PC-3 (cell line): ENCODE results near the gene POR.

ENCODE experiments used
- EZH2 ChIP-seq: fragments of 300-600 bp; sonication (generic); IDR thresholded peaks from one replicate; pipeline ENCODE4 v1.6.1; 2017; ENCODE audit warnings: antibody characterized with exemption, mild to moderate bottlenecking, low read length; ENCODE audit not compliant: unreplicated experiment
- EZH2phosphoT487 ChIP-seq: fragments of 300-600 bp; sonication (generic); IDR thresholded peaks from 2 replicates; pipeline ENCODE4 v1.6.1; 2018; ENCODE audit warnings: mild to moderate bottlenecking, antibody characterized with exemption, low read length, borderline replicate concordance
- TF ChIP-seq, protein P1 (sequence below): fragments of 300-600 bp; sonication (generic); conservative IDR thresholded peaks from 2 replicates; pipeline ENCODE4 v1.5.1; 2017; ENCODE audit warnings: antibody characterized with exemption, low read depth, mild to moderate bottlenecking, low read length

DNA sequence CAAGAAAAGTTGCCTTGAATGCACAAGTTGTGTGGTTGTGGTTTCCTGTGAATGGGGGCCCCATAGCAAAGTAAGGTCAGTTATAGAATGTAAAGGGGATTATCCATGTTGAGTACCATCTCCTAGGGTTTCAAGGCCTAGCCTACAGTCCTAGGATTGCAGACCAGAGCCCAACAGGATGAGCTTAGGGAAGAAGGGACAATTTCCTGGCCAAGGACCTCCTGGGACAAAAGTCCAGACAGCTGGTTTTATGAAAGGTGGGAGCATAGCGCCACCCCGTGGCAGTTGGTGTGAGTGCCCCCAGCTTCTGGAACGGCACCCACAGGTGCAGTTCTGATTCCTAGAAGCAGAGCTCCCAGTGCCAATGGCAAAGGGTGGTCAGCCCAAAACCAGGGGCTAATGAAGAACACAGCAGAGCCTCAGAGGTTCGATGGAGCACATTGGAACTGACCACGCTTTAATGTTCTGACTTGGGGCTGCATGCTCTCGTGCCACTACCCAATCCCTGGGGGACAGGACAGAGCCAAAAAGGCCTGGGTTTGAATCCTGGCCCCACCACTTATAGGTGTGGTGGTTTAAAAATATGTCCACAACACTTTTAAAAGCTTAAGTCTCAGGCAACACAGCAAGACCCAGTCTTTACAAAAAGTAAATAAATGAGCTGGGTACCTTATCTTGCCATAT, 105.2 kb downstream of the POR start:
- TF ChIP-seq, protein P1, sequence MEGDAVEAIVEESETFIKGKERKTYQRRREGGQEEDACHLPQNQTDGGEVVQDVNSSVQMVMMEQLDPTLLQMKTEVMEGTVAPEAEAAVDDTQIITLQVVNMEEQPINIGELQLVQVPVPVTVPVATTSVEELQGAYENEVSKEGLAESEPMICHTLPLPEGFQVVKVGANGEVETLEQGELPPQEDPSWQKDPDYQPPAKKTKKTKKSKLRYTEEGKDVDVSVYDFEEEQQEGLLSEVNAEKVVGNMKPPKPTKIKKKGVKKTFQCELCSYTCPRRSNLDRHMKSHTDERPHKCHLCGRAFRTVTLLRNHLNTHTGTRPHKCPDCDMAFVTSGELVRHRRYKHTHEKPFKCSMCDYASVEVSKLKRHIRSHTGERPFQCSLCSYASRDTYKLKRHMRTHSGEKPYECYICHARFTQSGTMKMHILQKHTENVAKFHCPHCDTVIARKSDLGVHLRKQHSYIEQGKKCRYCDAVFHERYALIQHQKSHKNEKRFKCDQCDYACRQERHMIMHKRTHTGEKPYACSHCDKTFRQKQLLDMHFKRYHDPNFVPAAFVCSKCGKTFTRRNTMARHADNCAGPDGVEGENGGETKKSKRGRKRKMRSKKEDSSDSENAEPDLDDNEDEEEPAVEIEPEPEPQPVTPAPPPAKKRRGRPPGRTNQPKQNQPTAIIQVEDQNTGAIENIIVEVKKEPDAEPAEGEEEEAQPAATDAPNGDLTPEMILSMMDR: peak; percentile 92
- TF ChIP-seq EZH2: no peak
- no peak for TF ChIP-seq EZH2phosphoT487
